Erythroblast (primary cell): Measurements from ENCODE around the gene UHRF1.

Experiments used
- GATA1 ChIP-seq: IDR thresholded peaks from 2 replicates; pipeline ENCODE4 v1.6.1; 2011; ENCODE audit warnings: low read depth, mild to moderate bottlenecking, control low read depth, low read length, moderate library complexity
- POLR2A ChIP-seq: IDR thresholded peaks from 2 replicates; pipeline ENCODE4 v1.6.1; 2011; ENCODE audit warnings: mild to moderate bottlenecking, low read length

DNA sequence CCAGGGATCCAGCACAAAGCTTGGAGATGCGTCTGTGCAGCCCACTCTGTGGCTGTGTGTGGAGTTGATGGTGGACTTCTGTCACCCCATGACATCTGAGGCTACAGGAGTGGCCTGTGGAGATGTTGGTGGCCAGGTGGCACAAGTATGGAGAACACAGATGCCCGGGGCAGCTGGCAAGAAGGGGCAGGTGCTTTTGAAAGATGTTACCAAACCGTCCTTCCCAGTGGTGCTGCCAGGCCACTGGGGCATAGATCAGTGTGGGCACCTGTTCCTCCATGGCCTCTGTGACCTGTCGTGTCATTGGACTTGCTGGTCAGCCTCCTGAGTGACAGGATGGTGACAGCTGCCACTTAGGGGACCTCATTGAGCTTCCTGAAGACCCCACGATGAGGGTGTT is 95.8 kb downstream of the UHRF1 start:
- TF ChIP-seq POLR2A (no peak), GATA1 (no peak)
